Prostate gland (tissue), 2 donors: ENCODE measurements around the gene ASB15. TPM values are rescaled to one million over a fixed set of nuclear protein-coding genes. Genes with fewer than 3 reads are reported as not detected.

Source experiments
- DNase-seq: peaks from one replicate; pipeline ENCODE4 v3.0.0-alpha.2; 2019; ENCODE audit warnings: low spot score
- H3K27ac ChIP-seq, 2 donors: fragments of 200-600 bp; sonication (generic); 2 replicates each; pipeline ENCODE4 v1.5.1; 2017 to 2019
- H3K27me3 ChIP-seq: fragments of 200-600 bp; sonication (generic); replicated peaks from 2 replicates; pipeline ENCODE4 v1.5.1; 2019; ENCODE audit not compliant: insufficient read depth
- H3K36me3 ChIP-seq, 2 donors: fragments of 200-600 bp; sonication (generic); 1 replicate in 1 of 2; 2 replicates in 1 of 2; pipeline versions ENCODE4 v1.5.1 to v1.8.1; 2017 to 2019
- H3K4me1 ChIP-seq: fragments of 200-600 bp; sonication (generic); replicated peaks from 2 replicates; pipeline ENCODE4 v1.5.1; 2019
- H3K4me3 ChIP-seq, 2 donors: fragments of 200-600 bp; sonication (generic); 2 replicates each; pipeline ENCODE4 v1.5.1; 2017 to 2019
- H3K9me3 ChIP-seq: fragments of 200-600 bp; sonication (generic); 2 replicates; pipeline ENCODE4 v1.5.1; 2017
- POLR2A ChIP-seq: fragments of 450-650 bp; IDR thresholded peaks from one replicate; pipeline ENCODE4 v1.6.1; 2016; ENCODE audit warnings: antibody characterized with exemption, mild to moderate bottlenecking
- POLR2AphosphoS5 ChIP-seq: sonication (generic); formaldehyde crosslinking; IDR thresholded peaks from one replicate; pipeline ENCODE4 v1.6.1; 2017; ENCODE audit warnings: antibody characterized with exemption
- WGBS: methylation state at CpG from one replicate; pipeline ENCODE4 v1.1.5; 2018; 5-methylcytosine and 5-hydroxymethylcytosine counted together
- intact Hi-C: fragments of 100-400 bp; cut with DNase I; formaldehyde crosslinking; loops from one replicate; pipeline ENCODE4 v1.14.2; 2022
- total RNA-seq, 2 donors: library from RNA; depleted of rRNA; stranded (reverse); fragments of >200 nt; gene quantifications; one replicate each; pipeline ENCODE4 v1.1.0, GENCODE V29; 2016
- TF ChIP-seq, protein P1 (sequence below), 4 experiments: fragments of 200-600 bp in 2 of 4; fragments of 450-650 bp in 2 of 4; sonication (generic) in 2 of 4; IDR thresholded peaks; 1 replicate in 3 of 4; 2 replicates in 1 of 4; pipeline ENCODE4 v1.5.1; 2016 to 2019; ENCODE audit warnings: antibody characterized with exemption in 4 of 4, mild to moderate bottlenecking in 2 of 4, moderate library complexity in 2 of 4

Gene ASB15
- total RNA-seq, 2 donors from 2014 or later, result 1.1 TPM; not detected in 1

DNA sequence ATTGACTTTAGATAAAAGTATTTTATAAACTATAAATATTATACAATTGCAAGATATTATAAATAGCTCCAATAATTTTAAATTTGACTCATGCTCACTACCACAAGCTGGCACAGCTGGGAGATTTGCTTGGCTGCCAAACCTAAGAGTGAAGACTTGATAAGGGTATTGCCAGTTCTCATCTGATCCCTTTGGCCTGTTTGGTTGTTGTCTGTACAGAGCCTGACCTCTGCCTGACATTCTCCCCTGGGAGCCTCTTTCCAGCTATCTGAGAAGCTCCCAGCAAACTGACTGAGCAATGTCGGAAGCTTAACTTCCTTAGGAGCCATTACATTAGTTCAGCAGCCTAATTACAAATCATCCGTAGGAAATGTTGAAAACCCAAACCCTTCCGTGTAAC lies 43.9 kb downstream of the ASB15 start:
- DNase-seq, result no peak

DNA sequence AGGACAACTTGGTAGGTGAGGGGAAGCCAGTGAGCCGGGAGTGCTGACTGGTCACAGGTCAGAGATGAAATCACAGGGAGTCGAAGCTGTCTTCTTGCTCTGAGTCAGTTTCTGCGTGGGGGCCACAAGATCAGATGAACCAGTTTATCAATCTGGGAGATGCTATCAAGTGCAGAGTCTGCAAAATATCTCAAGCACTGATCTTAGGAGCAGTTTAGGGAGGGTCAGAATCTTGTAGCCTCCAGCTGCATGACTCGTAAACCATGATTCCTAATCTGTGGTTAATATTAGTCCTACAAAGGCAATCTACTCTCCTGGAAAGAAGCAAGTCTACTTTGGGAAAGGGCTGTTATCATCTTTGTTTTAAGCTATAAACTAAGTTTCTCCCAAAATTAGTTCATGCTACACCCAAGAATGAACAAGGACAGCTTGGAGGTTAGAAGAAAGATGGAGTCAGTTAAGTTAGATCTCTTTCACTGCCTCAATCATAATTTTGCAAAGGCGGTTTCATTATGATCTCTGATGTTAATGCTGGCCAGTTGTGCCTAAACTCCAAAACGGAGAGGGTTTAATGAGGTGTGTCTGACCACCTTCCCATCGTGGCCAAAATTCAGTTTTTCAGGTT lies 45.6 kb downstream of the ASB15 start:
- no peak for TF ChIP-seq POLR2AphosphoS5
- no peak for TF ChIP-seq POLR2A
- TF ChIP-seq, protein P1, sequence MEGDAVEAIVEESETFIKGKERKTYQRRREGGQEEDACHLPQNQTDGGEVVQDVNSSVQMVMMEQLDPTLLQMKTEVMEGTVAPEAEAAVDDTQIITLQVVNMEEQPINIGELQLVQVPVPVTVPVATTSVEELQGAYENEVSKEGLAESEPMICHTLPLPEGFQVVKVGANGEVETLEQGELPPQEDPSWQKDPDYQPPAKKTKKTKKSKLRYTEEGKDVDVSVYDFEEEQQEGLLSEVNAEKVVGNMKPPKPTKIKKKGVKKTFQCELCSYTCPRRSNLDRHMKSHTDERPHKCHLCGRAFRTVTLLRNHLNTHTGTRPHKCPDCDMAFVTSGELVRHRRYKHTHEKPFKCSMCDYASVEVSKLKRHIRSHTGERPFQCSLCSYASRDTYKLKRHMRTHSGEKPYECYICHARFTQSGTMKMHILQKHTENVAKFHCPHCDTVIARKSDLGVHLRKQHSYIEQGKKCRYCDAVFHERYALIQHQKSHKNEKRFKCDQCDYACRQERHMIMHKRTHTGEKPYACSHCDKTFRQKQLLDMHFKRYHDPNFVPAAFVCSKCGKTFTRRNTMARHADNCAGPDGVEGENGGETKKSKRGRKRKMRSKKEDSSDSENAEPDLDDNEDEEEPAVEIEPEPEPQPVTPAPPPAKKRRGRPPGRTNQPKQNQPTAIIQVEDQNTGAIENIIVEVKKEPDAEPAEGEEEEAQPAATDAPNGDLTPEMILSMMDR (IDR thresholded peaks at IDR 0.05), result no peak
- 90% methylated on average over 7 of the region's 7 CpGs for WGBS
- Histone ChIP-seq H3K27ac (no peak overlapping the region), H3K27me3 (no peaks in the 10 kb centered on the region), H3K4me1 (no peaks in the 10 kb centered on the region), H3K36me3 (no peaks in the 10 kb centered on the region), H3K9me3 (no peaks in the 10 kb centered on the region), H3K4me3 (no peak overlapping the region)
- no peak for DNase-seq
- intact Hi-C loops, result no loop called here

More for the DNA sequence above, 43.9 kb downstream of the ASB15 start:
- Histone ChIP-seq H3K9me3 (no peaks in the 10 kb centered on the region), H3K27me3 (no peaks in the 10 kb centered on the region), H3K27ac (no peak overlapping the region), H3K36me3 (no peaks in the 10 kb centered on the region), H3K4me1 (no peaks in the 10 kb centered on the region), H3K4me3 (no peak overlapping the region)
- WGBS, result 79% methylated on average over 3 of the region's 3 CpGs
- TF ChIP-seq POLR2AphosphoS5 (no peak), POLR2A (no peak)
- TF ChIP-seq, protein P1 (IDR thresholded peaks at IDR 0.05), result no peak
- intact Hi-C loops, result no loop called here

DNA sequence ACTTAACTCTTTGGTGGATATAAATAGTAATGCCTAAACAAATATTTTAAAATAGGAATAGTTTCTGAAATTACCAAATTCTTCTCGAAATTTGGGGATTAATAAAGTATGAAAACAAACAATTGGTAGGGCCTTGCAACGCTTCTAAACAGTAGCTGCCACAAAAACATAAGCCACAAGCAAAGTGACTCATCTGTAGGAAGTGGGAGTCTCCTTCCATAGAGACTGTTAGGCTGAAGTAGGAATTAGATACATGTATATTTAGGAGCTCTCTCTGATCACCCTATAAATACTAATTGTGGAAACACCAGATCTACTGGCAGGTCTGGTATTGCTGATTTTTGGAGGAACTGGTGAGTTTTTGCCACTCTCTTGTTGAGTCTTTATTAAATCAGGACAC lies 48.3 kb downstream of the ASB15 start:
- WGBS, result 88% methylated on average over 2 of the region's 2 CpGs
- H3K36me3 ChIP-seq, result no peaks in the 10 kb centered on the region
- intact Hi-C loops, result no loop called here
- TF ChIP-seq, protein P1 (IDR thresholded peaks at IDR 0.05), result no peak
- TF ChIP-seq POLR2A, result no peak
- no peak for TF ChIP-seq POLR2AphosphoS5
- no peaks in the 10 kb centered on the region for H3K9me3 ChIP-seq
- no peak overlapping the region for H3K27ac ChIP-seq
- DNase-seq, result no peak
- no peaks in the 10 kb centered on the region for H3K4me1 ChIP-seq
- H3K4me3 ChIP-seq, result no peak overlapping the region
- H3K27me3 ChIP-seq, result no peaks in the 10 kb centered on the region

DNA sequence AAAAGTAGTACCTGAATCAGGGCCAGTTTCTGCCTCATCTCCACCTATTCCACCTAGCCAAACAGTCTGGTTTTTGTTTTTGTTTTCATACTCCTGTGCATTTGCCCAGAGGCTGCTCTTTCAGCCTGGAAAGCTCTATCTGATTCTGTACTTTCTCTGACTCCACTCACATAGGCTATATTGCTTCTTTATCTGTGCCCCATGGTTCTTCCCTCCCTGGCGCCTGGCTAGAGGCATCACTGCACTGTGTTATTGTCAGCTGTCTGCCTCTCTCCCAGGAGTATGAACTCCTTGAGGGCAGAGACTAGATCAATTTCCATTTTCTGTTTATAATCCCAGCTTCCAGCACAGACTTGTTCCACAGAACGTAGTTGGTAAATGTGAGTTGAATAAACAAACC lies 49.0 kb downstream of the ASB15 start:
- TF ChIP-seq POLR2AphosphoS5 (no peak), POLR2A (no peak)
- TF ChIP-seq, protein P1 (IDR thresholded peaks at IDR 0.05), result no peak
- DNase-seq, result no peak
- no peaks in the 10 kb centered on the region for H3K36me3 ChIP-seq
- H3K4me1 ChIP-seq, result no peaks in the 10 kb centered on the region
- no peak overlapping the region for H3K4me3 ChIP-seq
- H3K27ac ChIP-seq, result no peak overlapping the region
- intact Hi-C loops, result no loop called here
- no peaks in the 10 kb centered on the region for H3K9me3 ChIP-seq
- no peaks in the 10 kb centered on the region for H3K27me3 ChIP-seq
- 74% methylated on average over 2 of the region's 2 CpGs for WGBS

DNA sequence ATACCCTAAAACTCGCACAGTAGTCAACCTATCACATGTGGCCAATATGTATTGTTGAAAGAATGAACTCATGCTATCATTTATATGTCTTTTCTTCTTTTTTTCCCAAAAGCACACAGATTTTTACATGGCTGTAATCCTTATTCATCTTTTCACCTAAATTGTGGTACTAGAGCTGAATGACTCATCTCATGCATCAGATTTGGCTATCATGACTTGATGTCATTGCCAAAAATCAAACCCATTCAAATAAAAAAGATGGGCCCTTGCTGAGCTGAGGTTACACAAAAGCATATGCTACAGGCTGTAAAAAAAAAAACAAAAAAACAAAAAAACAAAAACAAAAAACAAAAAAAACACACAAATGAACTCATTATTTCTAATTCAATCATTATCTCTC lies 50.8 kb downstream of the ASB15 start:
- Histone ChIP-seq H3K4me1 (no peaks in the 10 kb centered on the region), H3K27me3 (no peaks in the 10 kb centered on the region), H3K36me3 (no peaks in the 10 kb centered on the region), H3K9me3 (no peaks in the 10 kb centered on the region), H3K27ac (no peak overlapping the region), H3K4me3 (no peak overlapping the region)
- intact Hi-C loops, result no loop called here
- TF ChIP-seq POLR2AphosphoS5, result no peak
- TF ChIP-seq, protein P1 (IDR thresholded peaks at IDR 0.05), result no peak
- no peak for TF ChIP-seq POLR2A
- DNase-seq, result no peak
- 95% methylated on average over 1 of the region's 1 CpG for WGBS
